Measurements from ENCODE around the gene PRAMEF1. TPM values are rescaled to one million over a fixed set of nuclear protein-coding genes. Genes with fewer than 3 reads are reported as not detected.
"Not testable (repeated sequence)": the region's sequence is repeated elsewhere in the genome, so short reads cannot be mapped to it uniquely, and the experiment has no call there.

PRAMEF1 gene
- total and polyA plus RNA-seq, 2 of the 13 experiments (the other 11 are each of a cell fraction or from before 2014, with no cell fraction given): not detected

GRCh38 chr1:12783783-12784182 lies 7.4 kb upstream of the PRAMEF1 start:
- H3K4me1 ChIP-seq (ENCODE audit: insufficient read depth, low read length); H3K9ac ChIP-seq (ENCODE audit: insufficient read depth, low read depth, low read length); CTCF ChIA-PET (ENCODE audit: low intra/inter-chr PET ratio, low total read pairs); H3K4me2 ChIP-seq (ENCODE audit: low read depth, low read length); H2AFZ ChIP-seq (ENCODE audit: low read length); intact Hi-C loops (cut with micrococcal nuclease; ENCODE audit: unreplicated experiment); H3K79me2 ChIP-seq (ENCODE audit: insufficient read depth, low read length); H3K4me3 ChIP-seq (replicated peaks in 1 of 3; ENCODE audit: insufficient read depth in 1 of 3, low read depth in 2 of 3, low read length in 3 of 3); POLR2A ChIA-PET; in situ Hi-C loops (cut with HindIII; ENCODE audit: extremely low pct_ligation_motif_present, low pct_unique_long_range_greater_than_20kb); H4K20me1 ChIP-seq (ENCODE audit: insufficient read depth, low read length); H3K27me3 ChIP-seq (ENCODE audit: control insufficient read depth in 1 of 2, insufficient read depth in 2 of 2, low read length in 2 of 2); BruUV-seq (replicated peaks); FAIRE-seq; ATAC-seq; H3K36me3 ChIP-seq (replicated peaks in 1 of 2; ENCODE audit: control insufficient read depth in 1 of 2, insufficient read depth in 2 of 2, low read length in 2 of 2); H3K27ac ChIP-seq (ENCODE audit: extremely low read length, insufficient read depth, low read length): not testable (repeated sequence)
- whole genome bisulfite sequencing (ENCODE audit: low lambda C conversion rate): 0% methylated on average over 1 of the region's 7 CpGs
- TF ChIP-seq STAG1 (CRISPR knock-in tag; IDR thresholded peaks at IDR 0.05) (peak; percentile 60), CTCF (CRISPR knock-in tag; IDR thresholded peaks at IDR 0.05) (peak; percentile 60)
- peak; percentile 15 for DNase-seq (ENCODE audit: low spot score)
- H3K9me3 ChIP-seq (ENCODE audit: low read length): peaks cover 17% of the 10 kb centered on the region

DNA sequence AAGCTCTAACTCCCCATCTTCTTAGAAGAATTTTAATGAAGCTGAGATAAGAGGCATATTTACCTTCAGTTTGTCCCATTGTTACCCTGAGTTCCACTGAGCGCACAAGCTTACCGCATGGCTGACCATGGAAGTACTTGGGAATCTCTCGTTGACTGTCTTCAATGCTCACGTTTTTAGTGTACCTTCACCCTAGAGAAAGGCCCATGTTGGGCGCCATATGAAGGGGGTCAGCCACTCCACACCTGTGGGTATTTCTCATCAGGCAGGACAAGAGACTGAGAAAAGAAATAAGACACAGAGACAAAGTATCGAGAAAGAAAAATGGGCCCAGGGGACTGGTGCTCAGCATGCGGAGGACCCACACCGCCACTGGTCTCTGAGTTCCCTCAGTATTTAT lies 6.5 kb upstream of the PRAMEF1 start:
- FAIRE-seq; ATAC-seq; H3K9ac ChIP-seq (ENCODE audit: insufficient read depth, low read depth, low read length); H4K20me1 ChIP-seq (ENCODE audit: insufficient read depth, low read length); intact Hi-C loops (cut with micrococcal nuclease; ENCODE audit: unreplicated experiment); H2AFZ ChIP-seq (ENCODE audit: low read length); H3K27me3 ChIP-seq (ENCODE audit: control insufficient read depth in 1 of 2, insufficient read depth in 2 of 2, low read length in 2 of 2); CTCF ChIA-PET (ENCODE audit: low intra/inter-chr PET ratio, low total read pairs); in situ Hi-C loops (cut with HindIII; ENCODE audit: extremely low pct_ligation_motif_present, low pct_unique_long_range_greater_than_20kb); H3K27ac ChIP-seq (ENCODE audit: extremely low read length, insufficient read depth, low read length); POLR2A ChIA-PET; H3K79me2 ChIP-seq (ENCODE audit: insufficient read depth, low read length); H3K36me3 ChIP-seq (replicated peaks in 1 of 2; ENCODE audit: control insufficient read depth in 1 of 2, insufficient read depth in 2 of 2, low read length in 2 of 2); H3K4me3 ChIP-seq (replicated peaks in 1 of 3; ENCODE audit: insufficient read depth in 1 of 3, low read depth in 2 of 3, low read length in 3 of 3); H3K4me2 ChIP-seq (ENCODE audit: low read depth, low read length); DNase-seq (ENCODE audit: low spot score); BruUV-seq (replicated peaks); H3K4me1 ChIP-seq (ENCODE audit: insufficient read depth, low read length): not testable (repeated sequence)
- peaks cover 17% of the 10 kb centered on the region for H3K9me3 ChIP-seq (ENCODE audit: low read length)
- WGBS (ENCODE audit: low lambda C conversion rate): 45% methylated on average over 8 of the region's 8 CpGs

All from HepG2 (cell line).